B cell (primary cell): ENCODE results near the gene MAP2K5.

Source experiments
- EZH2 ChIP-seq: IDR thresholded peaks from 2 replicates; pipeline ENCODE4 v1.6.1; 2012; ENCODE audit warnings: borderline replicate concordance, low read depth, mild to moderate bottlenecking, moderate library complexity, low read length; ENCODE audit not compliant: insufficient read depth, poor library complexity, severe bottlenecking
- TF ChIP-seq, protein P1 (sequence below): fragments of 200-600 bp; IDR thresholded peaks from one replicate; pipeline ENCODE4 v1.8.0; 2022; ENCODE audit warnings: antibody characterized with exemption, mild to moderate bottlenecking

DNA sequence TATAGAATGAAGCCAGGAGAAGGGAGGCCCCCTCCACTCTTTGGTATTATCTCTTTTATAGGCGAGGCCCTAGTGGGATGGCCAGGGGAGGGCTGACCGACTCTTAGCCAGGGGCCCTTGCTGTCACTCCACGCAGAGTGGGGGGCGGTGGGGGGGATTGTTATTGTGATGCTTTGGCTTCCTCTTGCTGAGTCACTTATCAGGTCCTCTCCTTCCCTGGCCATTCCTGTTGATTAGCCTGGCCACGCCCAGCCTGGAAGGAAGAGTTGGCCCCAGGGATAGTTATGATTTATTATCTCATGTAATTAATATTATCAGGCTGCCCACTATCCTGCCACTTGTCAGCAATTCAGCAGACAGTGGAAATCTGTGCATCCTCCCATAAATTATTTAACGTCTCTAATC is 257.3 kb downstream of the MAP2K5 start:
- TF ChIP-seq, protein P1, sequence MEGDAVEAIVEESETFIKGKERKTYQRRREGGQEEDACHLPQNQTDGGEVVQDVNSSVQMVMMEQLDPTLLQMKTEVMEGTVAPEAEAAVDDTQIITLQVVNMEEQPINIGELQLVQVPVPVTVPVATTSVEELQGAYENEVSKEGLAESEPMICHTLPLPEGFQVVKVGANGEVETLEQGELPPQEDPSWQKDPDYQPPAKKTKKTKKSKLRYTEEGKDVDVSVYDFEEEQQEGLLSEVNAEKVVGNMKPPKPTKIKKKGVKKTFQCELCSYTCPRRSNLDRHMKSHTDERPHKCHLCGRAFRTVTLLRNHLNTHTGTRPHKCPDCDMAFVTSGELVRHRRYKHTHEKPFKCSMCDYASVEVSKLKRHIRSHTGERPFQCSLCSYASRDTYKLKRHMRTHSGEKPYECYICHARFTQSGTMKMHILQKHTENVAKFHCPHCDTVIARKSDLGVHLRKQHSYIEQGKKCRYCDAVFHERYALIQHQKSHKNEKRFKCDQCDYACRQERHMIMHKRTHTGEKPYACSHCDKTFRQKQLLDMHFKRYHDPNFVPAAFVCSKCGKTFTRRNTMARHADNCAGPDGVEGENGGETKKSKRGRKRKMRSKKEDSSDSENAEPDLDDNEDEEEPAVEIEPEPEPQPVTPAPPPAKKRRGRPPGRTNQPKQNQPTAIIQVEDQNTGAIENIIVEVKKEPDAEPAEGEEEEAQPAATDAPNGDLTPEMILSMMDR = no peak
- no peak for TF ChIP-seq EZH2
